BE2C (cell line): ENCODE data around the gene CETN1.

Experiments
- DNase-seq: peaks from one replicate; pipeline ENCODE4 v3.0.0-alpha.2; 2020
- H3K27me3 ChIP-seq: fragments of 250-450 bp; sonication (Bioruptor Pico); 2 replicates; pipeline ENCODE4 v1.5.1; 2020; ENCODE audit warnings: mild to moderate bottlenecking
- H3K36me3 ChIP-seq: fragments of 250-450 bp; sonication (Bioruptor Pico); 2 replicates; pipeline ENCODE4 v1.5.1; 2020; ENCODE audit warnings: mild to moderate bottlenecking
- H3K4me1 ChIP-seq: fragments of 250-450 bp; sonication (Bioruptor Pico); 2 replicates; pipeline ENCODE4 v1.5.1; 2020
- H3K4me3 ChIP-seq: 2 replicates; pipeline ENCODE4 v1.5.1; 2011; ENCODE audit warnings: low read depth, low read length
- H3K9me3 ChIP-seq: fragments of 250-450 bp; sonication (Bioruptor Pico); 2 replicates; pipeline ENCODE4 v1.5.1; 2020
- CTCF ChIP-seq: IDR thresholded peaks from 2 replicates; pipeline ENCODE4 v1.5.1; 2012; ENCODE audit warnings: mild to moderate bottlenecking, low read depth, low read length

CETN1 gene

GRCh38 chr18:604771-605170 is 24.6 kb downstream of the CETN1 start:
- Histone ChIP-seq H3K4me1 (no peaks in the 10 kb centered on the region), H3K27me3 (no peaks in the 10 kb centered on the region), H3K4me3 (no peak overlapping the region), H3K9me3 (no peaks in the 10 kb centered on the region), H3K36me3 (no peaks in the 10 kb centered on the region)
- no peak for TF ChIP-seq CTCF
- no peak for DNase-seq

- H3K27me3 ChIP-seq, result no peaks in the 10 kb centered on the region
- DNase-seq, result no peak
- no peak overlapping the region for H3K4me3 ChIP-seq
Measured at GRCh38 chr18:607930-608329, 27.8 kb downstream of the CETN1 start.

GRCh38 chr18:610214-610928 is 30.2 kb downstream of the CETN1 start:
- no peak for DNase-seq
- no peaks in the 10 kb centered on the region for H3K27me3 ChIP-seq
- TF ChIP-seq CTCF, result no peak
- no peaks in the 10 kb centered on the region for H3K9me3 ChIP-seq
- H3K4me3 ChIP-seq, result no peak overlapping the region
- no peaks in the 10 kb centered on the region for H3K4me1 ChIP-seq
- no peaks in the 10 kb centered on the region for H3K36me3 ChIP-seq

More at GRCh38 chr18:607930-608329, 27.8 kb downstream of the CETN1 start:
- Histone ChIP-seq H3K9me3 (no peaks in the 10 kb centered on the region), H3K4me1 (no peaks in the 10 kb centered on the region), H3K36me3 (no peaks in the 10 kb centered on the region)
- TF ChIP-seq CTCF, result no peak

GRCh38 chr18:612156-612555 is 32.0 kb downstream of the CETN1 start:
- TF ChIP-seq CTCF, result no peak
- H3K9me3 ChIP-seq, result no peaks in the 10 kb centered on the region
- H3K4me3 ChIP-seq, result no peak overlapping the region
- DNase-seq, result no peak
- H3K4me1 ChIP-seq, result no peaks in the 10 kb centered on the region
- H3K27me3 ChIP-seq, result no peaks in the 10 kb centered on the region
- H3K36me3 ChIP-seq, result no peaks in the 10 kb centered on the region

- Histone ChIP-seq H3K9me3 (no peaks in the 10 kb centered on the region), H3K36me3 (no peaks in the 10 kb centered on the region), H3K27me3 (peaks cover 6% of the 10 kb centered on the region), H3K4me1 (no peaks in the 10 kb centered on the region), H3K4me3 (no peak overlapping the region)
- DNase-seq, result no peak
- TF ChIP-seq CTCF, result no peak
Measured at GRCh38 chr18:614193-614592, 34.0 kb downstream of the CETN1 start.

- Histone ChIP-seq H3K36me3 (no peaks in the 10 kb centered on the region), H3K4me1 (no peaks in the 10 kb centered on the region), H3K4me3 (no peak overlapping the region), H3K9me3 (no peaks in the 10 kb centered on the region), H3K27me3 (peaks cover 6% of the 10 kb centered on the region)
- TF ChIP-seq CTCF, result no peak
- no peak for DNase-seq
Measured at GRCh38 chr18:615092-615521, 34.9 kb downstream of the CETN1 start.
